Osteocyte (in vitro differentiated cells): ENCODE data around the gene SMIM35. TPM values are rescaled to one million over a fixed set of nuclear protein-coding genes. Genes with fewer than 3 reads are reported as not detected.

Experiments used
- DNase-seq: peaks from one replicate; pipeline ENCODE4 v3.0.0; 2021; ENCODE audit warnings: mixed read lengths; ENCODE audit not compliant: unreplicated experiment; ENCODE audit errors: extremely low spot score
- H3K27ac Mint-ChIP-seq: one replicate; pipeline ENCODE4 v1.8.0; 2021; ENCODE audit warnings: mild to moderate bottlenecking, mixed read lengths; ENCODE audit not compliant: unreplicated experiment
- H3K27me3 Mint-ChIP-seq: one replicate; pipeline ENCODE4 v1.8.0; 2021; ENCODE audit warnings: mixed read lengths; ENCODE audit not compliant: unreplicated experiment
- H3K36me3 Mint-ChIP-seq: one replicate; pipeline ENCODE4 v1.8.0; 2021; ENCODE audit warnings: mixed read lengths; ENCODE audit not compliant: unreplicated experiment
- H3K4me1 Mint-ChIP-seq: one replicate; pipeline ENCODE4 v1.8.0; 2021; ENCODE audit warnings: mixed read lengths; ENCODE audit not compliant: unreplicated experiment
- H3K4me3 Mint-ChIP-seq: one replicate; pipeline ENCODE4 v1.8.0; 2021; ENCODE audit warnings: mild to moderate bottlenecking, moderate library complexity, mixed read lengths; ENCODE audit not compliant: unreplicated experiment
- H3K9me3 Mint-ChIP-seq: one replicate; pipeline ENCODE4 v1.8.0; 2021; ENCODE audit warnings: mixed read lengths; ENCODE audit not compliant: unreplicated experiment
- CTCF ChIP-seq: fragments of 200-600 bp; sonication (generic); IDR thresholded peaks from 2 replicates; pipeline ENCODE4 v1.5.0; 2021; ENCODE audit warnings: antibody characterized with exemption, mild to moderate bottlenecking, moderate library complexity
- total RNA-seq: library from RNA; stranded (reverse); gene quantifications from 2 replicates; pipeline ENCODE4 v1.2.1, GENCODE V29; 2021

The SMIM35 gene
- total RNA-seq, 1 donor from 2014 or later = not detected

GRCh38 chr11:118005224-118006152, 81.3 kb downstream of the SMIM35 start:
- peaks cover 5% of the 10 kb centered on the region for H3K27me3 Mint-ChIP-seq
- DNase-seq = peak; percentile 76
- H3K4me3 Mint-ChIP-seq = no peak overlapping the region
- TF ChIP-seq CTCF = no peak
- H3K9me3 Mint-ChIP-seq = peaks cover 3% of the 10 kb centered on the region
- no peaks in the 10 kb centered on the region for H3K36me3 Mint-ChIP-seq
- H3K4me1 Mint-ChIP-seq = no peaks in the 10 kb centered on the region
- no peak overlapping the region for H3K27ac Mint-ChIP-seq

DNA sequence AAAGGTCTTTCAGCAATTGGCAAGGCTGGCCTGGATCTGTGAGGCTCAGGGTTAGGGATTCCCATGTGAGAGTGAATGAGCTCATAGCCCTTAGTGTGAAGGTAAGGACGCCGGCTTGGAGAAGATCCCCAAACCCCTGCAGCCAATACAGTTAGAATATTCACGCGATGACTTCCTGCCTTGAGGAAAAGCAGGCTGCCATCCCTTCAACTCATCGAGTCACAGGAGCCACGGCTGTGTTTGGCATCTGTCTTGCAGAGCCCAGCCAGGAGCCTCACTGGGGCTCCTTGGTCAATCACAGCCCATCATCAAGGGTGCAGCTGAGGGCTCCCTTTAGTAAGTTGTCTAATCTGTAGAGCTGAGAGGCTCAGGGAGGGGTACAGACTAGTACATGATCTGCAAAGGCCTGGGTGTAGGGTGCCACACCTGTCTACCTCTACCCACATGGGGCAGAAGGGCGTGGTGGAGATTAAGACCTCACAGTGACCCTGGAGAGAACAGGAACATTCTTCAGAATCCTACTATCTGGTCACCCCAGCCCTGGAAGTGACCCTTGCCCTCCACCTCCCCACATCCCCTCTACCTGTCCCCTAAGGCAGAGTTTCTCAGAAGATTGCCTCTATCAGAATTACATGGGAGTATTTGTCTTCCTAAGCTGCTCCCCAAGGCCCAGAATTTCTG, 82.1 kb downstream of the SMIM35 start:
- Mint-ChIP-seq H3K36me3 (no peaks in the 10 kb centered on the region), H3K4me1 (no peaks in the 10 kb centered on the region), H3K4me3 (no peak overlapping the region), H3K27ac (no peak overlapping the region), H3K9me3 (peaks cover 3% of the 10 kb centered on the region), H3K27me3 (peaks cover 5% of the 10 kb centered on the region)
- DNase-seq = peak; percentile 59
- no peak for TF ChIP-seq CTCF

- peaks cover 3% of the 10 kb centered on the region for H3K9me3 Mint-ChIP-seq
- TF ChIP-seq CTCF = no peak
- no peaks in the 10 kb centered on the region for H3K36me3 Mint-ChIP-seq
- no peak for DNase-seq
- H3K27ac Mint-ChIP-seq = no peak overlapping the region
- peaks cover 4% of the 10 kb centered on the region for H3K27me3 Mint-ChIP-seq
- no peak overlapping the region for H3K4me3 Mint-ChIP-seq
- H3K4me1 Mint-ChIP-seq = no peaks in the 10 kb centered on the region
Observed at GRCh38 chr11:118003456-118003855, 83.3 kb downstream of the SMIM35 start.

DNA sequence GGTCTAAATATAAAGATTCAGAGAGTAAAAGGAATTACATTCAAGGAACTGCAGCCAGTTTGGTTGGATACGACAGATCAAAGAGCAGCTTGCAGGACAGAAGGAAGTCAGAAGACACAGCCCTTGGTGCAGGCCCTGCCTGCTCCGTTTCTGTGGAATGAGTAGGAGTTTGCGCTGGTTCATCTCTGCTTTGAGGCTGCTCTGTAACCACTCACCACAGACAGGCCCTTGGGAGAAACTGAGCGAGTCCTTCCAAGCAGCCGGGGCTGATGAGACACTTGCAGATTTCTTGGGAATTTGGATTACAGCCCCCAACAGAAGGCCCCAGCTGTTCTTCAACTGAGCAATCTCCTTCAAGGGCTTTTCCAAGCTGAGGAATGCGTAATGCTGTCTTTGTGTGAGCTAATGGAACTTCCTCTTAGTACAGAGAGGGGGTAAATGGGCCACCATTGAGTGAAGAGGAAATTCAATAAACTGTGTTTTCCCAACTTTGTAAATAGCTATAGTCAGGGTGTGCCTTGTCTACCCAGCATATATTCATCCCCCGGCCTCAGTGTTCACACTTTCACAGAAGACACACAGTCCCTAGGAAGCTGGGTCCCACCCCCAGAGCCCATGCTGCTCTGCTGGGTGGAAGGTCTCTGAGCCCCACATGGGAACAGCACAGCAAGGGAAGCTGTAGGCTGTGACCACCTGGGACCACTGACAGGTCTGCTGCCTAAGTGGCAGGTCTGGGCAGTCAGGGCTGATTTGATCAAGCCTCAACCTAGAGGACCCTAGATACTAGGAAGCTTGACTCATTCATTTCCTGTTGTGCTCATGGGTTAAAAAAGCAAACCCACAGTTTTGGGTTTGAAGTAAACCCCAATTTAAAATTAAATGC, 84.0 kb downstream of the SMIM35 start:
- no peaks in the 10 kb centered on the region for H3K4me1 Mint-ChIP-seq
- peaks cover 4% of the 10 kb centered on the region for H3K27me3 Mint-ChIP-seq
- H3K27ac Mint-ChIP-seq = no peak overlapping the region

More for the DNA sequence above, 84.0 kb downstream of the SMIM35 start:
- Mint-ChIP-seq H3K36me3 (no peaks in the 10 kb centered on the region), H3K4me3 (no peak overlapping the region), H3K9me3 (peaks cover 3% of the 10 kb centered on the region)
- TF ChIP-seq CTCF = no peak
- DNase-seq = no peak
